ENCODE results near the gene ARVCF.
"Not testable (repeated sequence)": the region's sequence is repeated elsewhere in the genome, so short reads cannot be mapped to it uniquely, and the experiment has no call there.

ARVCF gene

GRCh38 chr22:19930551-19931486, 85.8 kb downstream of the ARVCF start:
- DNase-seq, result no peak

GRCh38 chr22:19929586-19930550, 86.8 kb downstream of the ARVCF start:
- no peak for DNase-seq

GRCh38 chr22:19928207-19928606, 88.4 kb downstream of the ARVCF start:
- no peak for DNase-seq

GRCh38 chr22:19927696-19928095, 88.9 kb downstream of the ARVCF start:
- no peak for DNase-seq

- not testable (repeated sequence) for DNase-seq
Observed at GRCh38 chr22:19926028-19926427, 90.6 kb downstream of the ARVCF start.

- DNase-seq, result no peak
Observed at GRCh38 chr22:19923914-19924513, 92.6 kb downstream of the ARVCF start.

- DNase-seq, result no peak
Observed at GRCh38 chr22:19921544-19922081, 95.0 kb downstream of the ARVCF start.

All from 8988T (cell line).